CD4-positive, CD25-positive, alpha-beta regulatory T cell (primary cell): ENCODE results near the gene ZNF506. TPM values are rescaled to one million over a fixed set of nuclear protein-coding genes. Genes with fewer than 3 reads are reported as not detected.
"Not testable (repeated sequence)": the region's sequence is repeated elsewhere in the genome, so short reads cannot be mapped to it uniquely, and the experiment has no call there.

Experiments
- ATAC-seq, 2 donors: fragments of 150-1000 bp; cut with Tn5 transposase; one replicate each; pipeline ENCODE4 v1.10.0; 2021; ENCODE audit warnings: low read depth in 2 of 2, moderate number of reproducible peaks in 2 of 2, moderate library complexity in 1 of 2
- DNase-seq, 3 donors: peaks; one replicate each; pipeline versions ENCODE4 v3.0.0 to v3.0.0-alpha.2; 2012 to 2022; ENCODE audit warnings: mixed read lengths in 1 of 3
- H3K27ac ChIP-seq: one replicate; pipeline ENCODE4 v1.7.0; 2013; ENCODE audit warnings: mild to moderate bottlenecking, low read length; ENCODE audit not compliant: insufficient read depth, poor library complexity, severe bottlenecking
- H3K27me3 ChIP-seq: one replicate; pipeline ENCODE4 v1.7.0; 2013; ENCODE audit warnings: low read length; ENCODE audit not compliant: control insufficient read depth, insufficient read depth
- H3K36me3 ChIP-seq: one replicate; pipeline ENCODE4 v1.7.0; 2013; ENCODE audit warnings: mild to moderate bottlenecking, low read length, moderate library complexity; ENCODE audit not compliant: control insufficient read depth, insufficient read depth
- H3K4me1 ChIP-seq: 2 replicates; pipeline ENCODE4 v1.7.0; 2013; ENCODE audit warnings: mild to moderate bottlenecking, low read length; ENCODE audit not compliant: insufficient read depth, control insufficient read depth, poor library complexity, severe bottlenecking
- H3K4me3 ChIP-seq: one replicate; pipeline ENCODE4 v1.7.0; 2013; ENCODE audit warnings: low read depth, mild to moderate bottlenecking, low read length, moderate library complexity
- H3K9me3 ChIP-seq, 2 experiments: 1 replicate in 1 of 2; 2 replicates in 1 of 2; pipeline ENCODE4 v1.7.0; 2013; ENCODE audit warnings: low read length in 2 of 2, mild to moderate bottlenecking in 1 of 2, moderate library complexity in 1 of 2; ENCODE audit not compliant: control insufficient read depth in 2 of 2
- H3K27ac Mint-ChIP-seq, 3 donors: one replicate each; pipeline ENCODE4 v1.8.0; 2020 to 2022; ENCODE audit warnings: mild to moderate bottlenecking in 3 of 3, mixed read lengths in 3 of 3, moderate library complexity in 2 of 3
- H3K27me3 Mint-ChIP-seq: one replicate; pipeline ENCODE4 v1.8.0; 2022; ENCODE audit warnings: mild to moderate bottlenecking, mixed read lengths
- H3K36me3 Mint-ChIP-seq: one replicate; pipeline ENCODE4 v1.8.0; 2020; ENCODE audit warnings: mixed read lengths
- H3K4me1 Mint-ChIP-seq, 4 donors: one replicate each; pipeline ENCODE4 v1.8.0; 2020 to 2022; ENCODE audit warnings: mixed read lengths in 4 of 4, mild to moderate bottlenecking in 1 of 4
- H3K4me3 Mint-ChIP-seq, 4 donors: one replicate each; pipeline ENCODE4 v1.8.0; 2020 to 2022; ENCODE audit warnings: mild to moderate bottlenecking in 4 of 4, mixed read lengths in 4 of 4, moderate library complexity in 3 of 4
- H3K9me3 Mint-ChIP-seq, 7 donors: one replicate each; pipeline ENCODE4 v1.8.0; 2020 to 2022; ENCODE audit warnings: mixed read lengths in 7 of 7, mild to moderate bottlenecking in 3 of 7, moderate library complexity in 2 of 7
- polyA plus RNA-seq, 4 donors: library from polyadenylated mRNA; unstranded; fragments of 300-500 nt; fragmentation: Illumina TruSeq; gene quantifications; one replicate each; pipeline ENCODE4 v1.2.3, GENCODE V29; 2021
- total RNA-seq: library from RNA; stranded (reverse); gene quantifications from one replicate; pipeline ENCODE4 v1.2.3, GENCODE V29; 2022

The ZNF506 gene
- total and polyA plus RNA-seq, 5 donors from 2014 or later = 16.8 to 32.6 (median 23.8) TPM

DNA sequence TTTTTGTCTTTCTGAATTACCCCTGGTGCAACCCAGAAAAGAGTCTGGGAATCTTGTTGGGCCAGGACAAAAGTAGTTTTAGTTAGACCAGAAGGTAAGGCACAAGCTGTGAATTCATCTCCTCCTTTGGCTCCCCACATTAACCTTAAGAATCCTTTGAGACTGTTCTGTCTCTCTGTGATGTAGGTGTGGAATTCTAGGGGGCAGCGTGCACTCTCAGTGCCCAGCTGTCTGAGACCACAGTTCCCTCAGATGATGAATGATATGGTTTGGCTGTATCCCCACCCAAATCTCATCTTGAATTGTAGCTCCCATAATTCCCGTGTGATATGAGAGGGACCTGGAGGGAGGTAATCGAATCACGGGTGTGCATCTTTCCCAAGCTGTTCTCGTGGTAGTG lies 43.9 kb downstream of the ZNF506 start:
- peaks cover 23% of the 10 kb centered on the region for H3K36me3 Mint-ChIP-seq
- Histone ChIP-seq H3K27me3 (no peaks in the 10 kb centered on the region), H3K27ac (no peak overlapping the region), H3K9me3 (peaks cover 2 to 30% of the 10 kb centered on the region in 2 experiments), H3K4me1 (peaks cover 18% of the 10 kb centered on the region), H3K36me3 (peaks cover 5% of the 10 kb centered on the region), H3K4me3 (peak overlapping the region; percentile 94)
- peaks cover 0 to 13% (median 0%) of the 10 kb centered on the region in 7 donors for H3K9me3 Mint-ChIP-seq
- ATAC-seq (no peak), DNase-seq (no peak)
- peak overlapping the region; percentile 23 to 98 (median 53) for H3K27ac Mint-ChIP-seq
- H3K27me3 Mint-ChIP-seq = no peaks in the 10 kb centered on the region
- H3K4me1 Mint-ChIP-seq = peaks cover 18 to 64% (median 33%) of the 10 kb centered on the region in 4 donors
- peak overlapping the region; percentile 90 to 100 (median 96) for H3K4me3 Mint-ChIP-seq

DNA sequence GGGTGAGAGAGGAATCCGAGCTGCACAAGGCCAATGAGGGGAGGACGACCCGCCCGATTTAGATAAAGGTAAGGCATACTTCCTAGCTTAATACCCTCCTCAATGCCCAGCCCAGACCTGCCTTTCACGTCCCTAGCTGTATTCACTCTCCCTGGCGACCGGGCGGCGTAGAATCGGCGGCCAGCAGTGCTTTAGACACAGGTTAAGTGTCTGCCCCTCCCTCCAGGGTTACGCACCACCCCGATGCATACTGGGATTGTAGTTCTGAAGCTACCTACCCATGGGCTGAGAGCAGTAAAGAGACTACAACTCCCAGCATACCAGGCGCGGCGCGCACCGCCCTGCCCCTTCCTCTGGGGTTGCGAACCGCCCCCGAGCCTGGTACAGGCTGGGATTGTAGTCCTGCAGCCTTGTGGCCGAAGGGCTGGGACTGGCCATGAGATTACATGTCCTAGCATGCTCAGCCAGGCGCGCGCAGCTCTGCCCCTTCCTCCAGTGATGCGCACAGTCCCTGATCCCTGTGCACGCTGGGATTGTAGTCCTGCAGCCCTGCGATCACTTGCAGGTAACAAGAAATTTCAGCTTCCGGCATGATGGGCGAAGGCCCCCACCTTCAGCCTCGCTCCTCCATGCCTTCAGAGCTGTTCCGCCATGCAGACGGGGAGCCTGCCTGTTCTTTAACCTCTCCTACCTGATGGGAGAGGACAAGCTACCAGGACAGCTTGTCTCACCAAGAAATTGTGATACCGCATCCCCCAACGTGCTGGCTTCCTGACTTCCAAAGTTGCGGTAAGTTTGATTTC lies 45.1 kb downstream of the ZNF506 start:
- ATAC-seq (peak; percentile 100), DNase-seq (peak; percentile 87 to 96 (median 93))
- peaks cover 17% of the 10 kb centered on the region for H3K36me3 Mint-ChIP-seq
- peaks cover 2 to 20% of the 10 kb centered on the region in 2 experiments for H3K9me3 ChIP-seq
- H3K4me1 Mint-ChIP-seq = peaks cover 16 to 57% (median 27%) of the 10 kb centered on the region in 4 donors
- H3K9me3 Mint-ChIP-seq = peaks cover 0 to 10% (median 0%) of the 10 kb centered on the region in 7 donors
- H3K27me3 Mint-ChIP-seq = no peaks in the 10 kb centered on the region
- peaks cover 18% of the 10 kb centered on the region for H3K4me1 ChIP-seq
- peak overlapping the region; percentile 94 for H3K4me3 ChIP-seq
- peak overlapping the region; percentile 93 to 98 (median 98) for H3K27ac Mint-ChIP-seq
- peaks cover 5% of the 10 kb centered on the region for H3K36me3 ChIP-seq
- no peaks in the 10 kb centered on the region for H3K27me3 ChIP-seq
- H3K4me3 Mint-ChIP-seq = peak overlapping the region; percentile 92 to 100 (median 96)
- peak overlapping the region; percentile 82 for H3K27ac ChIP-seq

GRCh38 chr19:19775891-19776205 lies 45.7 kb downstream of the ZNF506 start:
- DNase-seq = no peak
- peak overlapping the region; percentile 93 to 98 (median 98) for H3K27ac Mint-ChIP-seq
- H3K4me1 ChIP-seq = peaks cover 18% of the 10 kb centered on the region
- H3K4me1 Mint-ChIP-seq = peaks cover 16 to 56% (median 27%) of the 10 kb centered on the region in 4 donors
- no peaks in the 10 kb centered on the region for H3K27me3 ChIP-seq
- peak overlapping the region; percentile 92 to 100 (median 96) for H3K4me3 Mint-ChIP-seq
- H3K27ac ChIP-seq = peak overlapping the region; percentile 82
- H3K36me3 ChIP-seq = peaks cover 5% of the 10 kb centered on the region
- no peaks in the 10 kb centered on the region for H3K27me3 Mint-ChIP-seq
- H3K4me3 ChIP-seq = peak overlapping the region; percentile 94
- peaks cover 2 to 20% of the 10 kb centered on the region in 2 experiments for H3K9me3 ChIP-seq
- H3K36me3 Mint-ChIP-seq = peaks cover 19% of the 10 kb centered on the region
- ATAC-seq = peak; percentile 1 to 2
- H3K9me3 Mint-ChIP-seq = peaks cover 0 to 7% (median 0%) of the 10 kb centered on the region in 7 donors

DNA sequence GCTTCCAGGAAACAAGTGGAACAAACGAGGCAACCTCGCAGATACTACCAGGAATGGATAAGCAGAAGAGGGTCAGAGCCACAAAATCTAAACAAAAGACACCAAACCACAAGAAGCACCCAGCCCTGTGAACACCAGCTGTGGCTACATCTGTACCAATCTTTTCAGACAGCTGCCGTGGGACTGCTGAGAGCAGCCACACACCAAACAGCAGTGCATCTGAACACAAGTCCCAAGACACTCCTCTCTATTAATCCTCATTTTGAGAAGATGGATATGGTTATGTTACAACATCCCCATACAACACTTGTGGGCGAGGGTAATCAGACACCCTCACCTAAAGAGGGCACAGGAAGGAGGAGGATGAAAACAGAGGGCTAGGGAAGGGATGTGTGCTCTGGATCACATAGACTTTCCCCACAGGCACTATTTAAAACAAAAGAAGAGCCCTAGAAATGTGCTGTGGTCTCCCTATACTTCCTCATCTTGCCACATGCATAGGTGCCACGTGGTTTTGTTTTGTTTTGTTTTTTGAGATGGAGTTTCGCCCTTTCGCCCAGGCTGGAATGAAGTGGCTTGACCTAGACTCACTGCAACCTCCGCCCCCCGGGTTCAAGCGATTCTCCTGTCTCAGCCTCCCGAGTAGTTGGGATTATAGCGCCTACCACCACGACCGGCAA lies 47.1 kb downstream of the ZNF506 start:
- peaks cover 15% of the 10 kb centered on the region for H3K36me3 Mint-ChIP-seq
- ATAC-seq (no peak), DNase-seq (no peak)
- Histone ChIP-seq H3K27ac (no peak overlapping the region), H3K27me3 (no peaks in the 10 kb centered on the region), H3K9me3 (peaks cover 2 to 11% of the 10 kb centered on the region in 2 experiments), H3K4me3 (no peak overlapping the region), H3K4me1 (peaks cover 18% of the 10 kb centered on the region), H3K36me3 (peaks cover 2% of the 10 kb centered on the region)
- peaks cover 0 to 2% (median 0%) of the 10 kb centered on the region in 7 donors for H3K9me3 Mint-ChIP-seq
- no peak overlapping the region for H3K27ac Mint-ChIP-seq
- peak overlapping the region; percentile 33 to 92 (median 62) for H3K4me3 Mint-ChIP-seq
- H3K4me1 Mint-ChIP-seq = peaks cover 13 to 47% (median 26%) of the 10 kb centered on the region in 4 donors
- no peaks in the 10 kb centered on the region for H3K27me3 Mint-ChIP-seq

GRCh38 chr19:19771963-19772362 lies 49.6 kb downstream of the ZNF506 start:
- not testable (repeated sequence) for H3K27me3 Mint-ChIP-seq, DNase-seq, H3K4me3 Mint-ChIP-seq, H3K27ac ChIP-seq, H3K9me3 ChIP-seq, H3K9me3 Mint-ChIP-seq, H3K27me3 ChIP-seq, H3K4me3 ChIP-seq, ATAC-seq, H3K36me3 ChIP-seq, H3K27ac Mint-ChIP-seq
- H3K4me1 Mint-ChIP-seq = peaks cover 6 to 25% (median 8%) of the 10 kb centered on the region in 4 donors
- peaks cover 11% of the 10 kb centered on the region for H3K36me3 Mint-ChIP-seq
- peaks cover 10% of the 10 kb centered on the region for H3K4me1 ChIP-seq

- H3K9me3 Mint-ChIP-seq, H3K4me3 Mint-ChIP-seq, H3K27ac Mint-ChIP-seq, H3K4me1 ChIP-seq, H3K4me1 Mint-ChIP-seq, H3K27ac ChIP-seq, ATAC-seq, H3K27me3 ChIP-seq, H3K4me3 ChIP-seq, H3K27me3 Mint-ChIP-seq, H3K9me3 ChIP-seq, H3K36me3 ChIP-seq, DNase-seq: not testable (repeated sequence)
- peaks cover 11% of the 10 kb centered on the region for H3K36me3 Mint-ChIP-seq
Measured at GRCh38 chr19:19769971-19770370, 51.6 kb downstream of the ZNF506 start.

GRCh38 chr19:19758164-19758563 lies 63.4 kb downstream of the ZNF506 start:
- Histone ChIP-seq H3K4me3 (no peak overlapping the region), H3K27me3 (no peaks in the 10 kb centered on the region), H3K36me3 (no peaks in the 10 kb centered on the region), H3K9me3 (no peaks in the 10 kb centered on the region), H3K4me1 (no peaks in the 10 kb centered on the region), H3K27ac (no peak overlapping the region)
- H3K4me3 Mint-ChIP-seq = no peak overlapping the region
- H3K36me3 Mint-ChIP-seq = peaks cover 10% of the 10 kb centered on the region
- peaks cover 0 to 2% (median 0%) of the 10 kb centered on the region in 4 donors for H3K4me1 Mint-ChIP-seq
- H3K27me3 Mint-ChIP-seq = no peaks in the 10 kb centered on the region
- no peak overlapping the region for H3K27ac Mint-ChIP-seq
- DNase-seq (no peak), ATAC-seq (no peak)
- H3K9me3 Mint-ChIP-seq = peaks cover 0 to 5% (median 0%) of the 10 kb centered on the region in 7 donors
